Measurements from ENCODE around the gene GTPBP4.

DNA sequence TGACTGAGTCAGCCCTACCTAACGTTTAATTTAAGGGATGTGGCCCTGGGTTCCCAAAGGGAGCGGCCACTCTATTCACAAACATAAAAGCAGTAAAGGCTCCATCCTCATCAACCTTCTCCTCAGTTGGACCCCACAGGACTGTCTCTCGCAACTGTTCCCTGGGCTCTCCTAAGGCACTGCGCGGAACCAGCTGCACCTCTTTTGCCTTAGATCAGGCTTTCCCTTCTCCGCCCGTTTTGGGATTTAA, 689 bp upstream of the GTPBP4 start:
- TF ChIP-seq, protein P1, sequence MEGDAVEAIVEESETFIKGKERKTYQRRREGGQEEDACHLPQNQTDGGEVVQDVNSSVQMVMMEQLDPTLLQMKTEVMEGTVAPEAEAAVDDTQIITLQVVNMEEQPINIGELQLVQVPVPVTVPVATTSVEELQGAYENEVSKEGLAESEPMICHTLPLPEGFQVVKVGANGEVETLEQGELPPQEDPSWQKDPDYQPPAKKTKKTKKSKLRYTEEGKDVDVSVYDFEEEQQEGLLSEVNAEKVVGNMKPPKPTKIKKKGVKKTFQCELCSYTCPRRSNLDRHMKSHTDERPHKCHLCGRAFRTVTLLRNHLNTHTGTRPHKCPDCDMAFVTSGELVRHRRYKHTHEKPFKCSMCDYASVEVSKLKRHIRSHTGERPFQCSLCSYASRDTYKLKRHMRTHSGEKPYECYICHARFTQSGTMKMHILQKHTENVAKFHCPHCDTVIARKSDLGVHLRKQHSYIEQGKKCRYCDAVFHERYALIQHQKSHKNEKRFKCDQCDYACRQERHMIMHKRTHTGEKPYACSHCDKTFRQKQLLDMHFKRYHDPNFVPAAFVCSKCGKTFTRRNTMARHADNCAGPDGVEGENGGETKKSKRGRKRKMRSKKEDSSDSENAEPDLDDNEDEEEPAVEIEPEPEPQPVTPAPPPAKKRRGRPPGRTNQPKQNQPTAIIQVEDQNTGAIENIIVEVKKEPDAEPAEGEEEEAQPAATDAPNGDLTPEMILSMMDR (IDR thresholded peaks at IDR 0.05), result no peak
- TF ChIP-seq POLR2AphosphoS5 (IDR thresholded peaks at IDR 0.05) (no peak), POLR2A (IDR thresholded peaks at IDR 0.05) (no peak)
